Measurements from ENCODE around the gene NCAPD2.
"Not testable (repeated sequence)": the region's sequence is repeated elsewhere in the genome, so short reads cannot be mapped to it uniquely, and the experiment has no call there.

GRCh38 chr12:6466751-6467150, 27.2 kb upstream of the NCAPD2 start:
- TF ChIP-seq CTCF (conservative IDR thresholded peaks at IDR 0.05 in 1 of 2, IDR thresholded peaks at IDR 0.05 in 1 of 2; ENCODE audit: extremely low read depth in 1 of 2, insufficient read depth in 1 of 2, low read depth in 1 of 2, low read length in 2 of 2); EZH2 (IDR thresholded peaks at IDR 0.05; ENCODE audit: borderline replicate concordance, low read length): not testable (repeated sequence)

Data from mammary epithelial cell (primary cell).